ENCODE data around the gene DUOX1.

The DUOX1 gene

GRCh38 chr15:45140557-45141250 is 10.9 kb downstream of the DUOX1 start:
- TF ChIP-seq NFIC (IDR thresholded peaks at IDR 0.05) (no peak), FOXM1 (IDR thresholded peaks at IDR 0.05; ENCODE audit: borderline replicate concordance, low read depth) (no peak), CEBPB (IDR thresholded peaks at IDR 0.05) (no peak), TCF12 (IDR thresholded peaks at IDR 0.05; ENCODE audit: low read depth) (no peak)
- TF ChIP-seq, protein P1, sequence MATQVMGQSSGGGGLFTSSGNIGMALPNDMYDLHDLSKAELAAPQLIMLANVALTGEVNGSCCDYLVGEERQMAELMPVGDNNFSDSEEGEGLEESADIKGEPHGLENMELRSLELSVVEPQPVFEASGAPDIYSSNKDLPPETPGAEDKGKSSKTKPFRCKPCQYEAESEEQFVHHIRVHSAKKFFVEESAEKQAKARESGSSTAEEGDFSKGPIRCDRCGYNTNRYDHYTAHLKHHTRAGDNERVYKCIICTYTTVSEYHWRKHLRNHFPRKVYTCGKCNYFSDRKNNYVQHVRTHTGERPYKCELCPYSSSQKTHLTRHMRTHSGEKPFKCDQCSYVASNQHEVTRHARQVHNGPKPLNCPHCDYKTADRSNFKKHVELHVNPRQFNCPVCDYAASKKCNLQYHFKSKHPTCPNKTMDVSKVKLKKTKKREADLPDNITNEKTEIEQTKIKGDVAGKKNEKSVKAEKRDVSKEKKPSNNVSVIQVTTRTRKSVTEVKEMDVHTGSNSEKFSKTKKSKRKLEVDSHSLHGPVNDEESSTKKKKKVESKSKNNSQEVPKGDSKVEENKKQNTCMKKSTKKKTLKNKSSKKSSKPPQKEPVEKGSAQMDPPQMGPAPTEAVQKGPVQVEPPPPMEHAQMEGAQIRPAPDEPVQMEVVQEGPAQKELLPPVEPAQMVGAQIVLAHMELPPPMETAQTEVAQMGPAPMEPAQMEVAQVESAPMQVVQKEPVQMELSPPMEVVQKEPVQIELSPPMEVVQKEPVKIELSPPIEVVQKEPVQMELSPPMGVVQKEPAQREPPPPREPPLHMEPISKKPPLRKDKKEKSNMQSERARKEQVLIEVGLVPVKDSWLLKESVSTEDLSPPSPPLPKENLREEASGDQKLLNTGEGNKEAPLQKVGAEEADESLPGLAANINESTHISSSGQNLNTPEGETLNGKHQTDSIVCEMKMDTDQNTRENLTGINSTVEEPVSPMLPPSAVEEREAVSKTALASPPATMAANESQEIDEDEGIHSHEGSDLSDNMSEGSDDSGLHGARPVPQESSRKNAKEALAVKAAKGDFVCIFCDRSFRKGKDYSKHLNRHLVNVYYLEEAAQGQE (IDR thresholded peaks at IDR 0.05; ENCODE audit: low read depth), result no peak

DNA sequence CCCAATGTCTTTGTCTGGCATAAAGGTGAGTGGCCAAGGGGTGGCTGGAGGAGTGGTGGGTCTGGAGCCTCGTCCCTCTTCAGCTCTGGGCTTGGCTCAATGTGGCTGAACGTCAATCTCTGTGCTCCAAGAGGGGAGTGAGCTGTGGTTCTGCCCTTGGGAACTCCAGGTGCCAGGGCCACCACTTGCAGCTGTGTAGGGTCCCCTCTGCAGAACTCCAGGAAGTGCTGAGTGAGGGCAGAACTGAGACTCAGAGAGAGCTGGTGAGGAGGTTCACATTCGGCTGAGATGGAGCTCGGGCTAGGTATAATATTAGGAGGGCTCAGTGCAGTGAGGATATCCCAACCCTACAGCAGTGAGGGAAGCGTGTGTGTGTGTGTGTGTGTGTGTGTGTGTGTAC is 11.6 kb downstream of the DUOX1 start:
- TF ChIP-seq CEBPB (IDR thresholded peaks at IDR 0.05) (no peak), ZBTB7A (IDR thresholded peaks at IDR 0.05; ENCODE audit: low read depth) (no peak), TAF1 (IDR thresholded peaks at IDR 0.05; ENCODE audit: low read depth) (no peak), NFIC (IDR thresholded peaks at IDR 0.05) (no peak), EGR1 (IDR thresholded peaks at IDR 0.05) (no peak), EP300 (IDR thresholded peaks at IDR 0.05; ENCODE audit: borderline replicate concordance) (no peak), FOXM1 (IDR thresholded peaks at IDR 0.05; ENCODE audit: borderline replicate concordance, low read depth) (no peak), CREB1 (IDR thresholded peaks at IDR 0.05; ENCODE audit: low read depth) (no peak), MAX (IDR thresholded peaks at IDR 0.05) (no peak), YY1 (IDR thresholded peaks at IDR 0.05; ENCODE audit: low read depth) (no peak), RAD21 (IDR thresholded peaks at IDR 0.05; ENCODE audit: low read depth) (no peak), TCF12 (IDR thresholded peaks at IDR 0.05; ENCODE audit: low read depth) (no peak), TEAD4 (IDR thresholded peaks at IDR 0.05) (no peak)
- TF ChIP-seq, protein P1 (IDR thresholded peaks at IDR 0.05; ENCODE audit: low read depth), result no peak
- TF ChIP-seq, protein P2, sequence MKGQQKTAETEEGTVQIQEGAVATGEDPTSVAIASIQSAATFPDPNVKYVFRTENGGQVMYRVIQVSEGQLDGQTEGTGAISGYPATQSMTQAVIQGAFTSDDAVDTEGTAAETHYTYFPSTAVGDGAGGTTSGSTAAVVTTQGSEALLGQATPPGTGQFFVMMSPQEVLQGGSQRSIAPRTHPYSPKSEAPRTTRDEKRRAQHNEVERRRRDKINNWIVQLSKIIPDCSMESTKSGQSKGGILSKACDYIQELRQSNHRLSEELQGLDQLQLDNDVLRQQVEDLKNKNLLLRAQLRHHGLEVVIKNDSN (IDR thresholded peaks at IDR 0.05), result no peak

GRCh38 chr15:45143056-45143455 is 13.3 kb downstream of the DUOX1 start:
- TF ChIP-seq EP300 (IDR thresholded peaks at IDR 0.05; ENCODE audit: borderline replicate concordance), result no peak
- no peak for TF ChIP-seq TCF12 (IDR thresholded peaks at IDR 0.05; ENCODE audit: low read depth)
- no peak for TF ChIP-seq TAF1 (IDR thresholded peaks at IDR 0.05; ENCODE audit: low read depth)
- TF ChIP-seq CREB1 (IDR thresholded peaks at IDR 0.05; ENCODE audit: low read depth), result no peak
- TF ChIP-seq NFIC (IDR thresholded peaks at IDR 0.05), result no peak
- TF ChIP-seq, protein P2 (IDR thresholded peaks at IDR 0.05), result no peak

DNA sequence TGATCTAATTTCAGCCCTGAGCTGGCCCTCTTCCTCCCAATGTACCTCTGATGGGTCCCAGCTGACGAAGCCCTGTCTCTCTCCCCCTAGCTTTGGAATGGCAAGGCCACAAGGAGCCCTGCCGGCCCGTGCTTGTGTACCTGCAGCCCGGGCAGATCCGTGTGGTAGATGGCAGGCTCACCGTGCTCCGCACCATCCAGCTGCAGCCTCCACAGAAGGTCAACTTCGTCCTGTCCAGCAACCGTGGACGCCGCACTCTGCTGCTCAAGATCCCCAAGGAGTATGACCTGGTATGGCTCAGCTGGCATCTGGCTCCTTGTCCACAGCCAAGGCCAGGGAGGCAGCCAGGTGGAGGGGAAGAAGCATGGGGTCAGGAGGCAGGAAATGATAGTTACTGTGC is 14.2 kb downstream of the DUOX1 start:
- TF ChIP-seq, protein P1 (IDR thresholded peaks at IDR 0.05; ENCODE audit: low read depth), result no peak
- TF ChIP-seq NFIC (IDR thresholded peaks at IDR 0.05), result no peak
- TF ChIP-seq MAX (IDR thresholded peaks at IDR 0.05), result no peak
- no peak for TF ChIP-seq ZBTB7A (IDR thresholded peaks at IDR 0.05; ENCODE audit: low read depth)
- TF ChIP-seq FOXM1 (IDR thresholded peaks at IDR 0.05; ENCODE audit: borderline replicate concordance, low read depth), result no peak
- no peak for TF ChIP-seq TEAD4 (IDR thresholded peaks at IDR 0.05)
- TF ChIP-seq YY1 (IDR thresholded peaks at IDR 0.05; ENCODE audit: low read depth), result no peak
- no peak for TF ChIP-seq EP300 (IDR thresholded peaks at IDR 0.05; ENCODE audit: borderline replicate concordance)
- TF ChIP-seq CEBPB (IDR thresholded peaks at IDR 0.05), result no peak
- no peak for TF ChIP-seq CREB1 (IDR thresholded peaks at IDR 0.05; ENCODE audit: low read depth)
- TF ChIP-seq TCF12 (IDR thresholded peaks at IDR 0.05; ENCODE audit: low read depth), result no peak
- TF ChIP-seq, protein P2 (IDR thresholded peaks at IDR 0.05), result no peak
- no peak for TF ChIP-seq TAF1 (IDR thresholded peaks at IDR 0.05; ENCODE audit: low read depth)
- TF ChIP-seq EGR1 (IDR thresholded peaks at IDR 0.05), result no peak
- no peak for TF ChIP-seq RAD21 (IDR thresholded peaks at IDR 0.05; ENCODE audit: low read depth)
